HG02763 (cell line): Measurements from ENCODE around the gene LSM11.
A peak's percentile ranks its signal among the peaks of the same experiment; 100 is the strongest.
"Not testable (repeated sequence)": the region's sequence is repeated elsewhere in the genome, so short reads cannot be mapped to it uniquely, and the experiment has no call there.

Experiments
- ATAC-seq: cut with Tn5 transposase; IDR thresholded peaks from one replicate; pipeline ENCODE4 v1.9.1; 2021; ENCODE audit warnings: mild to moderate bottlenecking, moderate library complexity; ENCODE audit not compliant: unreplicated experiment

Gene LSM11

DNA sequence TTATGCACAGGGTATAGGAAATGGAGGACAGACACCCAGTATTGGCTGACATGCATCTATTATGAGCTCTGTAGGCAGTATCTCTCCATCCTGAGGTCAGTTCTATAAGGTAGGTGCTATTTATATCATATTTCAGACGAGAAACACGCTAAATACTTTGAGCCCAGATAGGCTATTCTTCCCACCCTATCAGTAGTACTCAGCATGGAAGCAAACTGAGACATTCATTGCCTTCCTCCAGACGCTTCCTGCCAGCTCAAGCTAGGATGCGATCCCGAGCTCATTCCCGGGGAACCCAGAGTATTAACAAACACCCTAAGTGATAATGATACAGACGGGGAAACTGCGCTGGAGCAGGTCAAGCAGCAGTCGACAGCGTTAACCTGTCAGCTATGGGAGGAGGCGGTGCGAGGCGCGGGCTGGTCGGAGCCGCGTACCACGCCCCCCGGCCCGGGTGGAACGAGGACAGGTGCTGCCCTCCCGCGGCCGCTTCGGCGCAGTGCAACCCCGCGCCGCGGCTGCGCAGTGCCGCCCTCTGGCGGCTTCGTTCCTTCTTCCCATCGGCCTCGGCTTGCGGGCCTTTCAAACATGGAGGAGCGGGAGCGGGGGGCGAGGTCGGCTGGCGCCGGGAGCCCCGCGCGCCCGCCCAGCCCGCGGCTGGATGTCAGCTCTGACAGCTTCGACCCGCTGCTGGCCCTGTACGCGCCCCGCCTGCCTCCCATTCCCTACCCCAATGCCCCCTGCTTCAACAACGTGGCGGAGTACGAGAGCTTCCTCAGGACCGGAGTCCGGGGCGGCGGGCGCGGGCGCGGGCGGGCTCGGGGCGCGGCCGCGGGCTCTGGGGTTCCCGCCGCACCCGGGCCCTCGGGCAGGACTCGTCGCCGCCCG, at the start of gene LSM11:
LSM11 (plus strand) TSS at position 550 of the 888 bp plus-strand sequence; CDS start at position 589, 39 bp downstream.
- peak; percentile 94 for ATAC-seq

DNA sequence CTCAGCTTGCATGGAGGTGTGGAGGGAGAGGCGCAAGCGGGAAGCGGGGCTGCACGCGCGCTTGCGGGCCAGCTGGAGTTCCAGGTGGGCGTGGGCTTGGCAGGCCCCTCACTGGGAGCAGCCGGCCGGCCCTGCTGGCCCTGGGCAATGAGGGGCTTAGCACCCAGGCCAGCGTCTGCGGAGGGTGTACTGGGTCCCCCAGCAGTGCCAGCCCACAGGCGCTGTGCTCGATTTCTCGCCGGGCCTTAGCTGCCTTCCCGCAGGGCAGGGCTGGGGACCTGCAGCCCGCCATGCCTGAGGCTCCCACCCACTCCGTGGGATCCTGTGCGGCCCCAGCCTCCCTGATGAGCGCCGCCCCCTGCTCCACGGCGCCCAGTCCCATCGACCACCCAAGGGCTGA, 49.7 kb upstream of the LSM11 start:
- not testable (repeated sequence) for ATAC-seq

DNA sequence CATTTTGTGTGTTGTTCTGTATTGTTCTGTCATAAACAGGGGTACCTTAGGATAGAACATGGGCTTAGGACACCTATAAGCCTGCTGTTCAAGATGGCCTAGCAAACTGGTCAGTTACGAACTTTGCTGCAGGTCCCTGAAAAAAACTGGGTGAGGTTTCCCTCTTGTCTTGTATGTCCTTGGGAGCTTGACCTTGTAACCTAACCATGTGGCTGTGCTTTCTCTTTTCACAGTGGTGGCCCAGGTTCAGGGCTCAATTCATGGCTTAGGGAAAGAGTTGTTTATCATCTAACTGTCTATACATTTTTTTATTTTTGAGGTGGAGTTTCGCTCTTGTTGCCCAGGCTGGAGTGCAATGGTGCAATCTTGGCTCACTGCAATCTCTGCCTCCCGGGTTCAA, 47.4 kb upstream of the LSM11 start:
- not testable (repeated sequence) for ATAC-seq

DNA sequence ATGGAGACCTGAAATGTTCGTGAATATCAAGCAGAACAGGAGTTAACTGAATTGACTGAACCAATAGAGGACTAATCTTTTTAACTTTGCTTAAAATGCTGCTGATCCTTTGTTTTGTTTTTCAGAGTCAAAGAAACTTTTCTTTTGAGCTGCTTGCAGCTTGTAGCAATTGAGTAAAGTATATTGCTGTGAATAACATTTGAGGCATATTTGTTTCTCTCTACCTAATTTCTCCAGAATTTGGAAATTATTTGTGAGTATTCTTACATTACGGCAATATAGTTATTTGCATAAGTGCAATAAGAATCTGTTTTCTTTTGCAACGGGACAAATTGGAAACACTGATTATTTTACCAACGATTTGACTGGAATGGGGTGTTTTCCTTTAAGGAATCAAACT, 44.8 kb upstream of the LSM11 start:
- not testable (repeated sequence) for ATAC-seq

DNA sequence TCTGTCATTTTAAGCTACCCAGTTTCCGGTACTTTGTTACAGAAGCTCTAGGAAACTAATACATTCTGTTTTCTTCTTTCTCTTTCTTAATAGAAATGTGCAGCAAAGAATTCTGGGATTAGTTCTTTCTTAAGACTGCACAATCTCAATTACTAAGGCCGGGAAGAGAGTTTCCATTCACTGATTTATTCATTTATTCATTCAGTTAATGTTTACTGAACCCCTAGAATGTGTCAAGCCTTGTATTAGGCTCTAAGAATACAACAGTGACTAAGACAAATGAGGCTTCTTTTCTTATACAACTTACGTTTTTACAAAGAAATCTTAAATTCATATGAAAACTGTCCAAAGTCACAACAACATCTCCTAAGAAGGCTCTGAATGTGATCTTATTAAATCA, 39.8 kb upstream of the LSM11 start:
- ATAC-seq: no peak

DNA sequence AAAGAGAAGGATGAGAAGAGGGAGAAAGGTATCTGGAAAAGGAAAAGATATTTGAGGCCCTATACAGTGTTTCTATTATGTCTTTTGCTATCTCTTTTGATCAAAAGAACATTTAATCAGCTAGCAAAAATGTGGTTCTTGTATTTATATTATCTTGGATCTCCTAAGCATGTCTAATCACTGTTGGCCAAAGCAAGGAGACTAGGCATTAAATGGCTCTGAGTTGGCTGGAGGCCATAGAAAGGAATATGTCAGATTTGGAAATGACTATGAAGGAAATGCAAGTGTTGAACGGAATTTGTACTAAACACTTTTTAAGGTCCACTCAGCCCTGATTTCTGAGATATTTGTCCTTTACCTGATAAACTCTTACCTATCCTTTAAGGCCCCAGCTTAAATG, 34.6 kb upstream of the LSM11 start:
- ATAC-seq: no peak

DNA sequence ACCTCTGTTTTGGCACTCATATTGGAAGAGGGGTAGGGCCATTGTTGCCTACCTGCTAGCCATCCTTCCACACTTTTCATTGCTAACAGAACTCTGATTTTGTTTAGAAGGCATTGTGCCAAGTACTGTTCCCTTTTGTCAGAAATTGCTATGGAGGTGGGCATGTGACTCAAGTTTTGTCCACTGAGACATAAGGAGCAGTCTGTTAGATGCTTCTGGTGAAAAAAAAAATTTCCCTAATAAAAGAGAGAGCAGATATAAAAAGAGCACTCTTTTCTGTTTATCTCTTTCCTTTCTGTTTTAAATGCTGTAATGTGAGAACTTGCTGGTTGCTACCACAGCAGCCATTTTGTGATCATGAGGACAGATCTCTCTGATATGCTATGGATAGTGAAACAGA, 34.2 kb upstream of the LSM11 start:
- ATAC-seq: no peak

DNA sequence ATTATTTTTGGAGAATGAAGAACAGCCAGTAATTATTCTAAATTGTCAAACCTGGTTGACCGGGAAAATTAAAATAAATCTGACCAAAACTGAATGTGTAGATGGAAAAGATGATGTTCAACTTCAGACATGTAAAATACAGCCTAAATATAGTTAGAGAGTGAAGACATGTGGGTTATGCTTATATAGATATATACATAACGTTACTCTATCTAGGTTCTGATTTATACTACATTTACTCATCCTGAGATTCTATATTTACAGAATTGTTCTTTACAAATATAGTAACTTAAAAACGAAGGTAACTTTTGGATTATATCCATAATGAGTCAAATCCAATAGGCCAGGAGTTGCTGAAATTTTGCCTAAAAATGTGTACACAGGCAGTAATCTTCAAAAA, 33.1 kb upstream of the LSM11 start:
- ATAC-seq: no peak

DNA sequence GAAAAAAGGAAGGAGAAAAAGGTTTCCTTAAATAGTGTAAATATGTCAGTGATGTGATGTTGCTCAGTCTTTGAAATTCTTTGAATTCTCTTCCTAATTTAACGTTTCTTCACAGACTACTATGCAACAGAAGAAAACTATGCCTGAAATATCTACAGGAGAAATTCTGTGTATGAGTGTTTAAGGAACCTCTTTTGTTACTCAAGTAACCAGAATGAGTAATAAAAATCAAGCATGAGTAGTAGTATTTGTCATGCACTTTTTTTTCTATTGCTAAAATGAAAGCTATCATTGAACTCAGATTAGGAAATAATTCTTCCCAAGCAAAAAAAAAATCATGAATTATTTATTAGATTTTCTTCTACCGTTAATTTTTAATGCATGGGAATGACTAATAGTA, 32.6 kb upstream of the LSM11 start:
- no peak for ATAC-seq

DNA sequence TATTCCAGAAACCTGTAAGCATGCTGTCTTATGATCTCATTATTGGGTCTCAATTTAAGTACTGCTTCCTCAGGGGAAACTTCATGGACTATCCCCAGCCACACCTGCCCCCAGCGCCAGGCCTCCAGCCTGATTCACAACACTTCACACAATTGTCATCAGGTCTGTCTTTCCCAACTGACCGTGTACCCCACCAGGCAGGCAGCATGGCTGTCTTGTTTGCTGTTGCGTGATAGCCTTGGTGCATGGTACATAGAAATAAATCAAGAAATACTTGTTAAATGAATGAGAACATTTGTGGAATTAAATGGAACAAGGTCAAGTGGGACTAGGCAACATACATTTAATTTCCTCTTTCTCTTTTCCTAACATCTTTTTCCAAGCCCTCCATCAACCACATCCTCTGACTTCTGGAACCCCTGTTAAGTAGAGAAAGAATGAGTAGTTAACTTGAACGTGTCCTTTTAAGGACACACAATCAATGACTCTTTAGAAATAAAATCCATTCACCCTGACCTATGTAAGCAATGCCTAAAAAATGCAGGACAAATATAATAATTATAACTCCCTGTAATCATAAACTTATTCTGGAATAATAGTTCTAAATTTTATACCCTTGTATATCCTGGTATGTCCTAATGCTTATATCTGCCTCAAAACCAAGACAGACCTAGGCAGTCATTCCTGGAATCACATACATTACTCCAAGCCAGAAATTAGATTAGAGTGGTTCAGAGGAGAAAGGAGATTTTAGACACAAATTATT, 29.5 kb upstream of the LSM11 start:
- ATAC-seq: no peak

DNA sequence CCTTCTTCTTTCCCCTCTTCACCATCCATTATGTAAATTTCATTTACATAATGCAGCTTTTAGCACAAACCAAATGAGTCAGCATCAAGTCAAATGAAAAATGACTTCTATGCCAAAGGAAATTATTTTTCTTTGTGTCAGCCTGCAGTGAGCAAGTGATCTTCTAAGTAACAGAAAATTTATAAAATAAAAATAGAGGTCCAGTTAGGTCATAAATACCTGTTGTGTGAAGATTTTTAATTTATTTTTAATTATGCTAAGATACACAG, 29.0 kb upstream of the LSM11 start:
- no peak for ATAC-seq

DNA sequence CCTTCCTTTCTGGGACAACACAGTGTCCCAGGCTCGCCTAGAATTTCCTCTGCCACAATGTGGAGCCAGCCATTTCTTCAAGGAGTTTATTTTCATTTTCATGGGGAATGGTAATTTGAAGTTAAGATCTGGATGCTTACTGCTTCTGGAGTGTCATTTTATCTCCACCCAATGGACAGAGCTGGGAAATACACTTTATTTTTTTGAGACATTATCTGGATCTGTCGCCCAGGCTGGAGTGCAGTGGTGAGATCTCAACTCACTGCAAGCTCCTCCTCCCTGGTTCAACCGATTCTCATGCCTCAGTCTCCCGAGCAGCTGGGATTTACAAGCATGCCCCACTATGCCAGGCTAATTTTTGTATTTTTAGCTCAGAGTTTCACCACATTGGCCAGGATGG, 25.0 kb upstream of the LSM11 start:
- ATAC-seq: no peak

DNA sequence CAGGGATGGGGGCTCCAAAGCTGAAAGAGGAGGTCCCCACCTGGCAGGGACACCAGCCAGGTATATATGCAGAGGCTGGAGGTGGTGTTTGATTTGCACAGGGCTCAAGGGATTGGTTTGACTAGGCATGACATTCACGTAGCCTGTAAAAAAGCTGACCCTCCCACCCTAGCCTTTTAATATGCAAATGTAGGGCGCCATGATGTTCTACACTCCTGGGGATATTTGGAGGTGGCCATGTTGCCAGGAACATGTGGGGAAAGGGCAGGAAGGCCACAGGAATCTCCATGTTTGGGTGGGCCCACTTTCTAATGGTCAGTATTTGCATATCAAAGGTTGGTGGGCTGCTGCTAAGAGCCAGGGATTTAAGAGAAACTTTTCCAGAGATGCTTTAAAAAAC, 24.3 kb upstream of the LSM11 start:
- no peak for ATAC-seq

DNA sequence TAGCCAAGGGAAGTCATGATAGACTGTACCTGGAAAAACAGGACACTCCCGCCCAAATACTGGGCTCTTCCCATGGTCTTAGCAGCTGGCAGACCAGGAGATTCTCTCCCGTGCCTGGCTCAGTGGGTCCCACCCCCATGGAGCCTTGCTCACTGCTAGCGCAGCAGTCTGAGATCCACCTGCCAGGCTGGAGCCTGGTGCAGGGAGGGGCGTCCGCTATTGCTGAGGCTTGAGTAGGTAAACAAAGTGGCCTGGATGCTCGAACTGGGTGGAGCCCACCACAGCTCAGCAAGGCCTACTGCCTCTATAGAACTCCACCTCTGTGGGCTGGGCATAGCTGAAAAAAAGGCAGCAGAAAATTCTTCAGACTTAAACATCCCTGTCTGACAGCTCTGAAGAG, 22.4 kb upstream of the LSM11 start:
- ATAC-seq: no peak

DNA sequence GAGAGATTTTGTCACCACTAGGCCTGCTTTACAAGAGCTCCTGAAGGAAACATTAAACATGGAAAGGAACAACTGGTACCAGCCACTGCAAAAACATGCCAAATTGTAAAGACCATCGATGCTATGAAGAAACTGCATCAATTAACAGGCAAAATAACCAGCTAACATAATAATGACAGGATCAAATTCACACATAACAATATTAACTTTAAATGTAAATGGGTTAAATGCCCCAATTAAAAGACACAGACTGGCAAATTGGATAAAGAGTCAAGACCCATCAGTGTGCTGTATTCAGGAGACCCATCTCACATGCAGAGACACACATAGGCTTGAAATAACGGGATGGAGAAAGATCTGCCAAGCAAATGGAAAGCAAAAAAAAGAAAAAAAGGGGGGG, 20.6 kb upstream of the LSM11 start:
- not testable (repeated sequence) for ATAC-seq

DNA sequence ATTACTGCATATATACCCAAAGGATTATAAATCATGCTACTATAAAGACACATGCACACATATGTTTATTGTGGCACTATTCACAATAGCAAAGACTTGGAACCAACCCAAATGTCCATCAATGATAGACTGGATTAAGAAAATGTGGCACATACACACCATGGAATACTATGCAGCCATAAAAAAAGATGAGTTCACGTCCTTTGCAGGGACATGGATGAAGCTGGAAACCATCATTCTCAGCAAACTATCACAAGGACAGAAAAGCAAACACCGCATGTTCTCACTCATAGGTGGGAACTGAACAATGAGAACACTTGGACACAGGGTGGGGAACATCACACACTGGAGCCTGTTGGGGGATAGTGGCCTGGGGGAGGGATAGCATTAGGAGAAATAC, 16.9 kb upstream of the LSM11 start:
- ATAC-seq: not testable (repeated sequence)

DNA sequence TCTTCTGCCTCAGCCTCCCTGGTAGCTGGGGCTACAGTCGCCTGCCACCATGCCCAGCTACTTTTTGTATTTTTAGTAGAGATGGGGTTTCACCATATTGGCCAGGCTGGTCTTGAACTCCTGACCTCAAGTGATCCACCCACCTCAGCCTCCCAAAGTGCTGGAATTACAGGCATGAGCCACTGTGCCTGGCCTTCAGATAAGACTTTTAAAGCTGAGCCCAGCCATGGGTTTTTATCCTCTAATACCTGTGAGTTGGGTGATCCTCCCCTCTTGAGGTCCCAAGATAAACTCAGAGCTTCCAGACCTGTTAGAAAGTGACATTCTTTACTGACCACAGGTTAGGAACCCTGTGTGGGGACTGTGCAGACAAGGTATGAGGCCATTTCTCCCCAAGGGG, 15.7 kb upstream of the LSM11 start:
- not testable (repeated sequence) for ATAC-seq

DNA sequence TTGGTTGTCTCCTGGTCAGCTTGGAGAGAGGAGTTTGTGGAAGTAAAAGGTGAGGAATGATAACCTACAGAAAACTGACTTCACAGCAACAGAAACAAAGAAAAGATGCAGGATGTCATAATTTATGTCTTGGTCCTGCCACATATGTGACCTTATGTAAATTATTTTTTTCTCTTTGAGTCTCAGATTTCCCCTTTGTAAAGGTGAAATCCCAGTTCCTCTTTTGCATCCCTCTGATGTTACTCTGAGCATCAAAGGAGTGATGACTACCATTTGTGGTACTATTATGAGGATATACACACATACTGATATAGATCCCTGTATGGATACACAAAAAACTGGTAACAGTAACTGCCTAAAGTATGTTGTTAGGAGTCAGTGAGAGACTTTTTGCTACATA, 13.7 kb upstream of the LSM11 start:
- ATAC-seq: peak; percentile 58

DNA sequence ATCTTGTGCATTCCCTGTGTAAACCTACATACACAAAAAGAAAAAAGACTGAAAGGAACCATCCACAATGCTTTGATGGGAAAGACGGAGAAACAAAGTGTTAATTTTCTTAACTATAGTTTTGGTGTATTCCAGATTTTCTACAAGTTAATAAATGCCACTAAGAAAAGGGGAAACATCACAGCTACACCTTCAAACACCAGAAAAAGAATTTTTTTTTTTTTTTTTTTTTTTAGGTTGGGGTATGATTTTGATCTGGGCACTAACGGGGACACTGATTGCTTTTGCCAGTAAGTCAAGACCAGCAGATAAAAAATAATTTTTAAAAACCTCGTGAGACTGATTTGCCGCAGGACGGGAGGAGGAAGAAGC, 12.6 kb upstream of the LSM11 start:
- ATAC-seq: no peak

DNA sequence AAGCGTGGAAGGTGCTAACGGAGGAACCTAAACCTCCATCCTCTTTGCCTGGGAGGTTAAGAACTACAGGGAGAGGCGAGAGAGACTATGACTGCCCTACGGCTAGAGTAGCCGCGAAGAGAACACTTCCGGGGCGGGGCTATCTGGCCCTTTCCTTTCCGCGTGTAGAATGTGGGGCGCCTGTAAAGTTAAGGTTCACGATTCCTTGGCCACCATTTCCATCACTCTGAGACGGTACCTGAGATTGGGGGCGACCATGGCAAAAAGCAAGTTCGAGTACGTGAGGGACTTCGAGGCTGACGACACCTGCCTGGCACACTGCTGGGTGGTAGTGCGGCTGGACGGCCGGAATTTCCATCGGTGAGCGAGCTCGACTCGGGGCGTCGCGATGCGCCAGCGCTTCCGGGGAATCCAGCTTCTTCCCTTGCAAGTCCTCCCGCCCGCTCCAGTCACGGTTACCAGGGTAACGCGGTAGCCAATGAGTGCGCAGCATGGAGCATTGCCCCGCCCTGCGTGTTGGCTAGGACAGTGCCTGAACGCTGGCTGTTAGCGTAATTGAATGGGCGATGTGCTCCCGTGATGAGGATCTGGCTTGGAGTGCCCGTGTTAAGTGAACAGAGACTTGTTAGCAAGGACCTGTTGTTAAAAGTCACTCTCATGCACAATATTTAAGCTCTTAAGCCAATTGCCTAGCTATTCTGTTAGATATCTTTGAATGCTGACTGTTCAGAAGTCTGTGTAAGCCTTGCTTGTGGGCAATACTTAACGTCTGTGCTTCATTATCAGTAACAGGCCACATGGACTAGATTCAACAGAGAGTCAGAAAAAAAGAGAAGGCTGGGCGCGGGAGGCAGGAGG, 12.0 kb upstream of the LSM11 start, which contains the start of gene THG1L:
THG1L (plus strand) TSS at position 149 of the 858 bp plus-strand sequence; CDS start at position 170, 21 bp downstream.
- peak; percentile 95 for ATAC-seq

DNA sequence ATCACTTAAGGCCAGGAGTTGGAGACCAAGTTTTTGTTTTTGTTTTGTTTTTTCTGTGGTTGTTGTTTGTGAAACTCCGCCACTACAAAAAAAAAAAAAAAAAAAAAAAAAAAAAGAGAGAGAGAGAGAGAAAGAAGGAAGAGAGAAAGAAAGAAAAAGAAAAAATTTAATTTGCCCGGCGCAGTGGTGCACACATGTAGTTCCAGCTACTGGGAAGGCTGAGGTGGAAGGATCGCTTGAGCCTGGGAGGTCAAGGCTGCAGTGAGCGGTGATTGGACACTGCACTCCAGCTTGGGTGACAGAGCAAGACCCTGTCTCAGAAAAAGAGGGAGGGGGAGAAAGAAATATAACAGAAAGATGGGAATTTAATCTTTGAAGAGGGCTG, 11.4 kb upstream of the LSM11 start:
- ATAC-seq: no peak
